ENCODE data around the gene TMEM11.

TMEM11 gene

DNA sequence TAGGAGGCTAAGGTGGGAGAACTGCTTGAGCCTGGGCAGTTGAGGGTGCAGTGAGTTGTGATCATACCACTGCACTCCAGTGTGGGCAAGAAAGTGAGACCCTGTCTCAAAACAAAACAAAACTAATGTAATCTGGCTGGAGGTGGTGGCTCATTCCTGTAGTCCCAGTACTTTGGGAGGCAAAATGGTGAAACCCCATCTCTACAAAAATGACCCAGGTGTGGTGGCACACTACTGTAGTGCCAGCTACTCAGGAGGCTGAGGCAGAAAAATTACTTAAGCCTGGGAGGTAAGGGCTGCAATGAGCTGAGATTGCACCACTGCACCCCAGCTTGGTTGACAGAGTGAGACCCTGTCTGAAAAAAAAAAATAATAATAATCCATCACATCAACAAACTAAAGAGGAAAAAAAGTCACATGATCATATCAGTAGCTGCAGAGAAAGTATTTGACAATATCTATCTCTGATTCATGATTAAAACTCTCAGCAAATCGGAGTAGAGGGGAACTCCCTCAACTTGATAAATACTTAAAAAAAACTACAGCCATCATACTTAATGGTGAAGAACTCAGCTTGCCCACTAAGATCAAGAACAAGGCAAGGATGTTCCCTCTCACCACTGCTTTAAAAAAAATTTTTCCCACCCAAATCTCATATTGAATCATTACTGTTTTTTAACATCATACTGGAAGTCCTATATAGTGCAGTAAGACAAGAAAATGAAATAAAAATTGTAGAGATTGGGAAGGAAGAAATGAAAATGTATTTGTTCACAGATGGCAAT is 56.2 kb downstream of the TMEM11 start:
- no peak for DNase-seq

DNA sequence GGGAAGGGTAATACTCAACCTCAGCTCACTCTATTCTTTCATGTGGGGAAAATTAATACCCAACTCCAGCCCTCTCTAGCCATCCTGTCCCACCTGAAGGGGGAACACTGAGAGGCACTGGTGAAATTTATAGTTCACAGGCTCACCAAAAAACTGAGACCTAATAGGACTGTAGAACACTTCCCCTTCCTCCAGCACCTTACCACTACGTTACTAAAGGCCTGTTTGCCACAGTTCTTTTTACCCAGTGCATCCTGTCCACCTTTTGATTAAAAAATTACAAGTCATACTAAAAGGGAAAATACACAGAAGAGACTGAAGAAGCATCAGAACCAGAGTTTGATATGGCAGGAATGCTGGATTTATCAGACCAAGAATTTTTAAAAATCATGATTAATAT is 61.2 kb downstream of the TMEM11 start:
- DNase-seq, result no peak

DNA sequence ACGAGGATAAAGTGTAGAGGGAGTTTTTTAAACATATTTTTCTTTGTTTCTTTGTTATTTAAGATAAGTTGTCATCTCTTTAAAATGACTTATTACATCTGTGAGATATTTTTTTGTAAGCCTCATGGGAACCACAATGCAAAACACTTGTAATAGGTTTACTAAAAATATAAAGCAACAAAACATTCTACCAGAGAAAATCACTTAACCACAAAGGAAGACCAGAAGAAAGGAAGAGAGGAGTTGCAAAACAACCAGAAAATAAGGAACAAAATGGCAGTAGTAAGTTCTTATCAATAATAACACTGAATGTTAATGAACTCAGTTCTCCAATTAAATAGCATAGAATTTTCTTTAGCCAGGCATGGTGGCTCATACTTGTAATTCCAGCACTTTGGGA is 64.3 kb downstream of the TMEM11 start:
- DNase-seq, result no peak

Data from NCI-H1417 treated with DMSO at 0.1 percent for 48 hours (cell line).